ENCODE measurements around the gene SLC13A3.

Gene SLC13A3

GRCh38 chr20:46592580-46593362 lies 58.5 kb downstream of the SLC13A3 start:
- Histone ChIP-seq H3K27ac (ENCODE audit: insufficient read depth, low read depth, low read length, poor library complexity, severe bottlenecking) (no peak overlapping the region), H3K4me3 (ENCODE audit: insufficient read depth, low read depth, low read length) (no peak overlapping the region), H3K9me3 (ENCODE audit: control insufficient read depth, low read length) (no peaks in the 10 kb centered on the region), H3K4me1 (ENCODE audit: control insufficient read depth, insufficient read depth, low read length) (no peaks in the 10 kb centered on the region), H3K27me3 (ENCODE audit: control insufficient read depth, insufficient read depth, low read length, poor library complexity, severe bottlenecking) (no peaks in the 10 kb centered on the region), H3K36me3 (ENCODE audit: control insufficient read depth, insufficient read depth, low read length) (no peaks in the 10 kb centered on the region)
- 97 to 99% methylated on average over 4 of the region's 4 CpGs for WGBS, 2 experiments

DNA sequence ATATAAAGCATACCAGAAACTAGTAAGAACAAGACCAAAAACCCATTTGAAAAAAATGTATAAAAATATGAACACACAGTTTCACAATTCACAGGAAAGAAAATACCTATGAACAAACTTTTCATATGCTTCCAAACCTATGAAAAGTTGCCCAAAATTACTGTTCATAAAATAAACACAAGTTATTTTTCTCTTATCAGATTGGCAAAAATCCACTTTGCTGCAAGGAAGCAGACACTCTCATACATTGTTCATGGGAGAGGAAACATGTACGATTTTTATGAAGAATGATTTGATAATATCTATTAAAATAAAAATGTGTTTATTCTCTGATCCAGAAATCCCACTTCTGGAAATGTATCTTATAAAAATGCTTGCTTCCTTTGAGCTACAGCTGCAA lies 60.8 kb downstream of the SLC13A3 start:
- no peaks in the 10 kb centered on the region for H3K9me3 ChIP-seq (ENCODE audit: control insufficient read depth, low read length)
- no peak overlapping the region for H3K27ac ChIP-seq (ENCODE audit: insufficient read depth, low read depth, low read length, poor library complexity, severe bottlenecking)
- no CpG with 5 or more reads among the region's 1 CpG for WGBS, 2 experiments

GRCh38 chr20:46588532-46589511 lies 62.4 kb downstream of the SLC13A3 start:
- H3K27ac ChIP-seq (ENCODE audit: insufficient read depth, low read depth, low read length, poor library complexity, severe bottlenecking): no peak overlapping the region
- peaks cover 10% of the 10 kb centered on the region for H3K4me1 ChIP-seq (ENCODE audit: control insufficient read depth, insufficient read depth, low read length)
- no peaks in the 10 kb centered on the region for H3K27me3 ChIP-seq (ENCODE audit: control insufficient read depth, insufficient read depth, low read length, poor library complexity, severe bottlenecking)
- H3K9me3 ChIP-seq (ENCODE audit: control insufficient read depth, low read length): no peaks in the 10 kb centered on the region
- H3K36me3 ChIP-seq (ENCODE audit: control insufficient read depth, insufficient read depth, low read length): no peaks in the 10 kb centered on the region
- H3K4me3 ChIP-seq (ENCODE audit: insufficient read depth, low read depth, low read length): no peak overlapping the region
- WGBS, 2 experiments: 94% methylated on average over 14 of the region's 14 CpGs

More for the DNA sequence above, 60.8 kb downstream of the SLC13A3 start:
- H3K36me3 ChIP-seq (ENCODE audit: control insufficient read depth, insufficient read depth, low read length): no peaks in the 10 kb centered on the region
- no peaks in the 10 kb centered on the region for H3K27me3 ChIP-seq (ENCODE audit: control insufficient read depth, insufficient read depth, low read length, poor library complexity, severe bottlenecking)
- H3K4me3 ChIP-seq (ENCODE audit: insufficient read depth, low read depth, low read length): no peak overlapping the region
- no peaks in the 10 kb centered on the region for H3K4me1 ChIP-seq (ENCODE audit: control insufficient read depth, insufficient read depth, low read length)

DNA sequence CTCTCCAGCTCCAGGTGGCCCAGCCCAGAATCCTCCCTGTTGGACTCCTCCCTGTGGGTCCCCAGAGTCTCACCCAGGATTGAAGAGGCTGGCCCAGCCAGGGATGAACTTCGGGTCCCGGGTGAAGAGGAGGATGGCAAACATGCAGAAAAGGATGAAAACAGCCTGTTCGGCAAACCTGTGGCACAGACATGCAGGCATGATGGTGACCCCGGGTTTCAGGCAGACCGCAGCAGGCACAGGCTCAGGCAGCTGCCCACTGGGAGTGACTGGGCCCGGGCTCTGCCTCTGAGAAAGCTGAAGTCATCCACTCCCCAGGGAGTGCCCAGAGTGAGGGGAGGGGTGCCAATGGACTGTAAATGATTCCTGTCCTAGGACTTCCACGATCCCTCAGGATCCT lies 63.3 kb downstream of the SLC13A3 start:
- H3K4me3 ChIP-seq (ENCODE audit: insufficient read depth, low read depth, low read length): no peak overlapping the region
- no peaks in the 10 kb centered on the region for H3K27me3 ChIP-seq (ENCODE audit: control insufficient read depth, insufficient read depth, low read length, poor library complexity, severe bottlenecking)
- H3K4me1 ChIP-seq (ENCODE audit: control insufficient read depth, insufficient read depth, low read length): peaks cover 11% of the 10 kb centered on the region
- 86 to 88% methylated on average over 7 of the region's 7 CpGs for WGBS, 2 experiments
- H3K36me3 ChIP-seq (ENCODE audit: control insufficient read depth, insufficient read depth, low read length): no peaks in the 10 kb centered on the region
- no peak overlapping the region for H3K27ac ChIP-seq (ENCODE audit: insufficient read depth, low read depth, low read length, poor library complexity, severe bottlenecking)
- no peaks in the 10 kb centered on the region for H3K9me3 ChIP-seq (ENCODE audit: control insufficient read depth, low read length)

- 97 to 99% methylated on average over 5 of the region's 5 CpGs for WGBS, 2 experiments
- H3K36me3 ChIP-seq (ENCODE audit: control insufficient read depth, insufficient read depth, low read length): no peaks in the 10 kb centered on the region
- no peaks in the 10 kb centered on the region for H3K9me3 ChIP-seq (ENCODE audit: control insufficient read depth, low read length)
- peaks cover 11% of the 10 kb centered on the region for H3K4me1 ChIP-seq (ENCODE audit: control insufficient read depth, insufficient read depth, low read length)
- H3K27me3 ChIP-seq (ENCODE audit: control insufficient read depth, insufficient read depth, low read length, poor library complexity, severe bottlenecking): no peaks in the 10 kb centered on the region
- H3K27ac ChIP-seq (ENCODE audit: insufficient read depth, low read depth, low read length, poor library complexity, severe bottlenecking): no peak overlapping the region
- no peak overlapping the region for H3K4me3 ChIP-seq (ENCODE audit: insufficient read depth, low read depth, low read length)
These were observed 64.5 kb downstream of the SLC13A3 start for GRCh38 chr20:46586724-46587123.

DNA sequence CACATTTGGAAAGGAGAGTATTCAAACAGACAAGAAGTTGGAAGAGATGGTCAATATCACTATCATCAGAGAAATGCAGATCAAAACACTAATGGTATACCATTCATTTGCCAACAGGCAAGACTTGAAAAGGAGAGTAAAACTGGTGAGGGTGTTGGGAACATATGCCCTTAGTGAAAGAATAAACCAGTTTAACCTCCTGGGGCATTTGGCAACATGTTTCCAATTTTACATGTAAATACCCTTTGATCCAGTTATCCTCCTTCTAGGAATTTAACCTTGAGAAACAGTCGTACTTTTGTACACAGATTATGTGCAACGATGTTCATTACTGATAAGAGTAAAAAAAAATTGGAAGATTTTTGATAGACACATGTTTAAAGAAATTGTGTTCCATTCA lies 66.8 kb downstream of the SLC13A3 start:
- WGBS, 2 experiments: 46 to 80% methylated on average over 1 to 2 of the region's 2 CpGs
- no peaks in the 10 kb centered on the region for H3K27me3 ChIP-seq (ENCODE audit: control insufficient read depth, insufficient read depth, low read length, poor library complexity, severe bottlenecking)
- peaks cover 11% of the 10 kb centered on the region for H3K4me1 ChIP-seq (ENCODE audit: control insufficient read depth, insufficient read depth, low read length)
- no peak overlapping the region for H3K27ac ChIP-seq (ENCODE audit: insufficient read depth, low read depth, low read length, poor library complexity, severe bottlenecking)
- no peak overlapping the region for H3K4me3 ChIP-seq (ENCODE audit: insufficient read depth, low read depth, low read length)
- H3K9me3 ChIP-seq (ENCODE audit: control insufficient read depth, low read length): peaks cover 3% of the 10 kb centered on the region
- no peaks in the 10 kb centered on the region for H3K36me3 ChIP-seq (ENCODE audit: control insufficient read depth, insufficient read depth, low read length)

- Histone ChIP-seq H3K27me3 (ENCODE audit: control insufficient read depth, insufficient read depth, low read length, poor library complexity, severe bottlenecking) (no peaks in the 10 kb centered on the region), H3K9me3 (ENCODE audit: control insufficient read depth, low read length) (peaks cover 3% of the 10 kb centered on the region), H3K4me1 (ENCODE audit: control insufficient read depth, insufficient read depth, low read length) (peaks cover 11% of the 10 kb centered on the region), H3K4me3 (ENCODE audit: insufficient read depth, low read depth, low read length) (no peak overlapping the region), H3K36me3 (ENCODE audit: control insufficient read depth, insufficient read depth, low read length) (no peaks in the 10 kb centered on the region), H3K27ac (ENCODE audit: insufficient read depth, low read depth, low read length, poor library complexity, severe bottlenecking) (peak overlapping the region; percentile 20)
- 9% methylated on average over 17 of the region's 17 CpGs for WGBS, 2 experiments
These were observed 67.6 kb downstream of the SLC13A3 start for GRCh38 chr20:46583411-46584214.

DNA sequence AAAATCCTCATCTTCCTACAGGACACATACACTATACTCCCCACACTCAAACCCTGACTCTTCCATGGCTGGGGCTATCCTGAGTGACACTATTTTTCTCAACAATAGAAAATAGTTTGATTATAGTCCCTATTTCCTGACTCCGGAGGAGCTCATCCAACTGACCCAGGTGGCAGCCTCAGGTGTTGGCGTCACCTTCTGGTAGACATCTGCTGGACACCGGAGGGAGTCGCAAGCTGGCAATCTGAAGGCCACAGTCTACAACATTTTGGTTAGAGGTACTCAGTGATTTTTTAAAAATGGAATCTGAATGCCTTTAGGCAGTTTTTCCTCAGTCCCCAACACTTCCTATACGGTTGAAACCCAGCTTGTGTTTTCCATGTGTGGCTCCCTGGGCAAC lies 68.6 kb downstream of the SLC13A3 start:
- 88 to 89% methylated on average over 5 of the region's 5 CpGs for WGBS, 2 experiments
- Histone ChIP-seq H3K27me3 (ENCODE audit: control insufficient read depth, insufficient read depth, low read length, poor library complexity, severe bottlenecking) (no peaks in the 10 kb centered on the region), H3K27ac (ENCODE audit: insufficient read depth, low read depth, low read length, poor library complexity, severe bottlenecking) (peak overlapping the region; percentile 32), H3K4me3 (ENCODE audit: insufficient read depth, low read depth, low read length) (no peak overlapping the region), H3K4me1 (ENCODE audit: control insufficient read depth, insufficient read depth, low read length) (peaks cover 11% of the 10 kb centered on the region), H3K36me3 (ENCODE audit: control insufficient read depth, insufficient read depth, low read length) (no peaks in the 10 kb centered on the region), H3K9me3 (ENCODE audit: control insufficient read depth, low read length) (peaks cover 3% of the 10 kb centered on the region)

GRCh38 chr20:46581391-46581790 lies 69.9 kb downstream of the SLC13A3 start:
- Histone ChIP-seq H3K4me3 (ENCODE audit: insufficient read depth, low read depth, low read length) (no peak overlapping the region), H3K9me3 (ENCODE audit: control insufficient read depth, low read length) (peaks cover 3% of the 10 kb centered on the region), H3K36me3 (ENCODE audit: control insufficient read depth, insufficient read depth, low read length) (no peaks in the 10 kb centered on the region), H3K4me1 (ENCODE audit: control insufficient read depth, insufficient read depth, low read length) (peaks cover 11% of the 10 kb centered on the region), H3K27me3 (ENCODE audit: control insufficient read depth, insufficient read depth, low read length, poor library complexity, severe bottlenecking) (no peaks in the 10 kb centered on the region), H3K27ac (ENCODE audit: insufficient read depth, low read depth, low read length, poor library complexity, severe bottlenecking) (no peak overlapping the region)
- 95 to 98% methylated on average over 3 of the region's 3 CpGs for WGBS, 2 experiments
